B cell (primary cell): ENCODE results near the gene PYM1. TPM values are rescaled to one million over a fixed set of nuclear protein-coding genes. Genes with fewer than 3 reads are reported as not detected.
A peak's percentile ranks its signal among the peaks of the same experiment; 100 is the strongest.

Experiments
- ATAC-seq: fragments of 200-7000 bp; cut with Tn5 transposase; one replicate; pipeline ENCODE4 v1.10.0; 2021; ENCODE audit warnings: low read depth, mild to moderate bottlenecking, moderate number of reproducible peaks, moderate library complexity
- CTCF ChIA-PET: fragments of 350-600 bp; sonication (Branson Sonifier 250); formaldehyde crosslinking; loops from one replicate; lab custom pipeline; 2021; ENCODE audit warnings: antibody characterized with exemption, inconsistent platforms; lab: Charles Lee
- POLR2A ChIA-PET: fragments of 350-600 bp; sonication (Branson Sonifier 250); formaldehyde crosslinking; loops from one replicate; lab custom pipeline; 2021; ENCODE audit warnings: antibody characterized with exemption; lab: Charles Lee
- DNase-seq: peaks from one replicate; pipeline ENCODE4 v3.0.0; 2013
- H2AFZ ChIP-seq: 2 replicates; pipeline ENCODE4 v1.6.1; 2012; ENCODE audit warnings: mild to moderate bottlenecking, low read depth, low read length; ENCODE audit not compliant: insufficient read depth, poor library complexity, severe bottlenecking
- H3K27ac ChIP-seq, 2 donors: 1 replicate in 1 of 2; 2 replicates in 1 of 2; pipeline ENCODE4 v1.5.1; 2012 to 2013; ENCODE audit warnings: low read length in 2 of 2, mild to moderate bottlenecking in 2 of 2, moderate library complexity in 1 of 2
- H3K27me3 ChIP-seq, 4 experiments: fragments of 200-600 bp in 1 of 4; sonication (generic) in 1 of 4; replicated peaks in 1 of 4; 1 replicate in 2 of 4; 2 replicates in 2 of 4; pipeline versions ENCODE4 v1.6.1 to v1.7.0; 2013 to 2016; ENCODE audit warnings: low read length in 3 of 4, mild to moderate bottlenecking in 2 of 4, mixed read lengths in 1 of 4, moderate library complexity in 1 of 4; ENCODE audit not compliant: insufficient read depth in 4 of 4, control insufficient read depth in 3 of 4; ENCODE audit errors: control extremely low read depth in 1 of 4
- H3K36me3 ChIP-seq, 2 experiments: replicated peaks in 1 of 2; 1 replicate in 1 of 2; 2 replicates in 1 of 2; pipeline versions ENCODE4 v1.6.1 to v1.7.1; 2013; ENCODE audit warnings: low read length in 1 of 2; ENCODE audit not compliant: insufficient read depth in 2 of 2, control insufficient read depth in 1 of 2; ENCODE audit errors: control extremely low read depth in 1 of 2, extremely low read depth in 1 of 2
- H3K4me1 ChIP-seq, 2 donors: fragments of 200-600 bp in 1 of 2; sonication (generic) in 1 of 2; 1 replicate in 1 of 2; 2 replicates in 1 of 2; pipeline versions ENCODE4 v1.5.1 to v1.6.1; 2013 to 2017; ENCODE audit warnings: low read length in 2 of 2; ENCODE audit not compliant: control insufficient read depth in 2 of 2, insufficient read depth in 2 of 2
- H3K4me2 ChIP-seq: replicated peaks from 2 replicates; pipeline ENCODE3; 2012; ENCODE audit warnings: mild to moderate bottlenecking, low read depth, low read length; ENCODE audit not compliant: poor library complexity, severe bottlenecking
- H3K4me3 ChIP-seq, 5 experiments: fragments of 200-600 bp in 1 of 5; sonication (generic) in 1 of 5; 1 replicate in 3 of 5; 2 replicates in 2 of 5; pipeline versions ENCODE4 v1.5.1 to v1.7.0; 2011 to 2016; ENCODE audit warnings: low read length in 4 of 5, mild to moderate bottlenecking in 4 of 5, low read depth in 2 of 5, control low read depth in 1 of 5, moderate library complexity in 1 of 5; ENCODE audit not compliant: insufficient read depth in 1 of 5; ENCODE audit errors: control extremely low read depth in 1 of 5, extremely low read depth in 1 of 5
- H3K79me2 ChIP-seq: fragments of 200-600 bp; sonication (generic); one replicate; pipeline ENCODE4 v1.6.0; 2016; ENCODE audit warnings: low read length; ENCODE audit not compliant: control insufficient read depth, insufficient read depth
- H3K9ac ChIP-seq: fragments of 200-600 bp; sonication (generic); 2 replicates; pipeline ENCODE4 v1.6.1; 2017; ENCODE audit warnings: mild to moderate bottlenecking, low read length, moderate library complexity
- H3K9me3 ChIP-seq, 3 donors: one replicate each; pipeline versions ENCODE4 v1.6.1 to v1.7.1; 2013; ENCODE audit warnings: low read length in 2 of 3; ENCODE audit not compliant: control insufficient read depth in 2 of 3, insufficient read depth in 1 of 3; ENCODE audit errors: control extremely low read depth in 1 of 3
- H4K20me1 ChIP-seq: 2 replicates; pipeline ENCODE4 v1.6.0; 2012; ENCODE audit warnings: mild to moderate bottlenecking, low read length; ENCODE audit not compliant: insufficient read depth, control insufficient read depth, poor library complexity, severe bottlenecking
- H3K27ac Mint-ChIP-seq: one replicate; pipeline ENCODE4 v1.8.0; 2021; ENCODE audit warnings: mixed read lengths
- H3K27me3 Mint-ChIP-seq: one replicate; pipeline ENCODE4 v1.8.0; 2021; ENCODE audit warnings: mixed read lengths
- H3K4me1 Mint-ChIP-seq: one replicate; pipeline ENCODE4 v1.8.0; 2021; ENCODE audit warnings: mixed read lengths
- H3K4me3 Mint-ChIP-seq: one replicate; pipeline ENCODE4 v1.8.0; 2021; ENCODE audit warnings: mixed read lengths
- H3K9me3 Mint-ChIP-seq: one replicate; pipeline ENCODE4 v1.8.0; 2022; ENCODE audit warnings: mixed read lengths; ENCODE audit not compliant: insufficient read depth
- EZH2 ChIP-seq: IDR thresholded peaks from 2 replicates; pipeline ENCODE4 v1.6.1; 2012; ENCODE audit warnings: borderline replicate concordance, low read depth, mild to moderate bottlenecking, moderate library complexity, low read length; ENCODE audit not compliant: insufficient read depth, poor library complexity, severe bottlenecking
- WGBS: methylation state at CpG from one replicate; pipeline ENCODE4 v1.1.5; 2013; ENCODE audit warnings: missing lambda C conversion rate; ENCODE audit not compliant: insufficient coverage; 5-methylcytosine and 5-hydroxymethylcytosine counted together
- intact Hi-C: fragments of 100-400 bp; cut with micrococcal nuclease; formaldehyde crosslinking; loops from one replicate; pipeline ENCODE4 v1.10.0; 2022
- polyA plus RNA-seq: library from polyadenylated mRNA; depleted of rRNA; stranded (reverse); fragments of >200 nt; gene quantifications from 2 replicates; pipeline ENCODE4 v1.2.3, GENCODE V29; 2012
- total RNA-seq, 2 donors: library from RNA; stranded (reverse); fragments of 120-200 nt in 1 of 2; gene quantifications; 1 replicate in 1 of 2; 2 replicates in 1 of 2; pipeline versions ENCODE4 v1.2.3 to v1.2.4, GENCODE V29; 2013 to 2022
- TF ChIP-seq, protein P1 (sequence below): fragments of 200-600 bp; IDR thresholded peaks from one replicate; pipeline ENCODE4 v1.8.0; 2022; ENCODE audit warnings: antibody characterized with exemption, mild to moderate bottlenecking

PYM1 gene
- total and polyA plus RNA-seq, 2 donors (not counting 1 experiment from before 2014, with no cell fraction given): 22.5 to 39.2 TPM

DNA sequence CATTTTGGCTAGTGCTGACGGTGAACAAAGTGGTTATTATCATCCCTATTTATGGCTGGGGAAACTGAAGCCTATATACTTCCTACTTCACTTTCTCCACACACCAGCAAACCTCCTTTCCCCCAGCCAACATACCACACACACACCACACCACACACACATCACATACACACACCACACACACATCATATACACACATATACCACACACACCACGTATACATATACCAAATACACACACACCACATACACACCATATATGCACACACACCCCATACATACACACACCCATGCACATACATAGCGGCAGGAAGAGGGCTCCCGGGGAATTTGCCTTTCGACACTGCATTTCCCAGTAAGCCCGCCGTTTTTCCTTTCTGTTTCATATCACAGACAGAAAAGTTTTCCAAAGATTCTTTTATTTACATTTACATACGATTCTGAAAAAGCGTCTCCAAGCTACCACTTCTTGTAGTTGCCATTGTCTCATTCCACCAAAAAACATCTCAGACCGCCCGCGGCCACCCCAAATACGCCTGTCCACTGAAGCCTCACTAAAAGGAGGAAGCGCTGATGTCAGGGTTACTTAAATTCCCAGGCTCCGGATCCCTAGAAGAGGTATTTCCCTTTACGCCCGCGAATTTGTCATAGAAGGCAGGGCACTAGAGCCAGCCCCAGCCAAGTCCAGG, 45.4 kb upstream of the PYM1 start:
- Histone ChIP-seq H3K27me3 (no peaks in the 10 kb centered on the region), H3K9ac (peak overlapping the region; percentile 87), H3K4me1 (peaks cover 17% of the 10 kb centered on the region in 2 donors), H4K20me1 (peaks cover 15% of the 10 kb centered on the region), H3K36me3 (no peaks in the 10 kb centered on the region), H3K9me3 (no peaks in the 10 kb centered on the region), H3K4me2 (peak overlapping the region; percentile 79), H2AFZ (peak overlapping the region; percentile 76), H3K27ac (peak overlapping the region; percentile 85 to 96), H3K4me3 (peak overlapping the region; percentile 66 to 90 (median 74)), H3K79me2 (peaks cover 44% of the 10 kb centered on the region)
- H3K4me3 Mint-ChIP-seq: no peak overlapping the region
- peaks cover 15% of the 10 kb centered on the region for H3K4me1 Mint-ChIP-seq
- no peaks in the 10 kb centered on the region for H3K27me3 Mint-ChIP-seq
- WGBS: 2% methylated on average over 17 of the region's 18 CpGs
- intact Hi-C loops: loop anchor here (1.0 to 5.0 kb wide), 10 partner anchors 34 to 664 kb away; partner anchors contain the start of genes BLOC1S1, DNAJC14, ORMDL2 and PA2G4
- ChIA-PET CTCF (interaction anchor here (0.7 to 3.3 kb wide), 12 partner anchors 9 to 664 kb away, joined by 3 to 33 read pairs (median 4); partner anchors contain the start of genes DNAJC14 and SUOX), POLR2A (interaction anchor here (0.8 to 1.8 kb wide), 16 partner anchors 12 to 1475 kb away, joined by 3 to 11 read pairs (median 4); partner anchors contain the start of genes BAZ2A, BLOC1S1, ORMDL2 and PYM1)
- DNase-seq (no peak), ATAC-seq (no peak)
- no peak overlapping the region for H3K27ac Mint-ChIP-seq
- TF ChIP-seq, protein P1, sequence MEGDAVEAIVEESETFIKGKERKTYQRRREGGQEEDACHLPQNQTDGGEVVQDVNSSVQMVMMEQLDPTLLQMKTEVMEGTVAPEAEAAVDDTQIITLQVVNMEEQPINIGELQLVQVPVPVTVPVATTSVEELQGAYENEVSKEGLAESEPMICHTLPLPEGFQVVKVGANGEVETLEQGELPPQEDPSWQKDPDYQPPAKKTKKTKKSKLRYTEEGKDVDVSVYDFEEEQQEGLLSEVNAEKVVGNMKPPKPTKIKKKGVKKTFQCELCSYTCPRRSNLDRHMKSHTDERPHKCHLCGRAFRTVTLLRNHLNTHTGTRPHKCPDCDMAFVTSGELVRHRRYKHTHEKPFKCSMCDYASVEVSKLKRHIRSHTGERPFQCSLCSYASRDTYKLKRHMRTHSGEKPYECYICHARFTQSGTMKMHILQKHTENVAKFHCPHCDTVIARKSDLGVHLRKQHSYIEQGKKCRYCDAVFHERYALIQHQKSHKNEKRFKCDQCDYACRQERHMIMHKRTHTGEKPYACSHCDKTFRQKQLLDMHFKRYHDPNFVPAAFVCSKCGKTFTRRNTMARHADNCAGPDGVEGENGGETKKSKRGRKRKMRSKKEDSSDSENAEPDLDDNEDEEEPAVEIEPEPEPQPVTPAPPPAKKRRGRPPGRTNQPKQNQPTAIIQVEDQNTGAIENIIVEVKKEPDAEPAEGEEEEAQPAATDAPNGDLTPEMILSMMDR: no peak
- no peak for TF ChIP-seq EZH2
- H3K9me3 Mint-ChIP-seq: no peaks in the 10 kb centered on the region

DNA sequence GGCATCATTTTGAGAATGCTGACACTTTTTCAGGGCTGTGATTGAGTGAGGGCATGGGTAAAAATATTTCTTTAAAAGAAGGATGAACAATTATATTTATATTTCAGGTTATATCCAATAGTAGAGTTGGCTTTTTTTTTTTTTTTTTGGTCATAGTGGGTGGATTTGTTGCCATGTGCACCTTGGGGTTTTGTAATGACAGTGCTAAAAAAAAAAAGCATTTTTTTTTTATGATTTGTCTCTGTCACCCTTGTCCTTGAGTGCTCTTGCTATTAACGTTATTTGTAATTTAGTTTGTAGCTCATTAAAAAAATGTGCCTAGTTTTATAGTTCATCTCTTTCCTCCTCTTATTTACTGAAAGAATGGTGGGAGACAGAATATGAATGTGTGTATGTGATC, 44.8 kb upstream of the PYM1 start:
- no peak overlapping the region for H3K27ac Mint-ChIP-seq
- peaks cover 41% of the 10 kb centered on the region for H3K79me2 ChIP-seq

More for the DNA sequence above, 44.8 kb upstream of the PYM1 start:
- CTCF ChIA-PET: interaction anchor here (3.3 kb wide), 1 partner anchor 24 kb away, joined by 33 read pairs; the partner anchor contains the start of gene SUOX
- no peak for ATAC-seq
- Mint-ChIP-seq H3K4me3 (peak overlapping the region; percentile 30), H3K4me1 (peaks cover 21% of the 10 kb centered on the region), H3K27me3 (no peaks in the 10 kb centered on the region), H3K9me3 (no peaks in the 10 kb centered on the region)
- intact Hi-C loops: loop anchor here (2.0 to 5.0 kb wide), 3 partner anchors 34 to 665 kb away; partner anchors contain the start of gene PA2G4
- no peaks in the 10 kb centered on the region for H3K36me3 ChIP-seq
- peaks cover 20% of the 10 kb centered on the region in 2 donors for H3K4me1 ChIP-seq
- WGBS: no CpG with 5 or more reads among the region's 1 CpG
- H2AFZ ChIP-seq: peak overlapping the region; percentile 76
- no peaks in the 10 kb centered on the region for H3K27me3 ChIP-seq
- peak overlapping the region; percentile 79 for H3K4me2 ChIP-seq
- TF ChIP-seq, protein P1: no peak
- peak overlapping the region; percentile 87 for H3K9ac ChIP-seq
- POLR2A ChIA-PET: no interaction called here
- no peak for DNase-seq
- peak overlapping the region; percentile 85 to 96 for H3K27ac ChIP-seq
- H4K20me1 ChIP-seq: peaks cover 11% of the 10 kb centered on the region
- H3K4me3 ChIP-seq: peak overlapping the region; percentile 66 to 90 (median 74)
- H3K9me3 ChIP-seq: no peaks in the 10 kb centered on the region
